Stimulated activated CD8-positive, alpha-beta memory T cell treated with anti-CD3 and anti-CD28 coated beads, Interleukin-12 subunit alpha, Interleukin-12 subunit beta, amount 100 ng/mL, for 24 hours (primary cell): Measurements from ENCODE around the gene MYO5B.

ENCODE experiments used
- DNase-seq: peaks from one replicate; pipeline ENCODE4 v3.0.0-alpha.2; 2020; ENCODE audit errors: extremely low read depth

The MYO5B gene

DNA sequence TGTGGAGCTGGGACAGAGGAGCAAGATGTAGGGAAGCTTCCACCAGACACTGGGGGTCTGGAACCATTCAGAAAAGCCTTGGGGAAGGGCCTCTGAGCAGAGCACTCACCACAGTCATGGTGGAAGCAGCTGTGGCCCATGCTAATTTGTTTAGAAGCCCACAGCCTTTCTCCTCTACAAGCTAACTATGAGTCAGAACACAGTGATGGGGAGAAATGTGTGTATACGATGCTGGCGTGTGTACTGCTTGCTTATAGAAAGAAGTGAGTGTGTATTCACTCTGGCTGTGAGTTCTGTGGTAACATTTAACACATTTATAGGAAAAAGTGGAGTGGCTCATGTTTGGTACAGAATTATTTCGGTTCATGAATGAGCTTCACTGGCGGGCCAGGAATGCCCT lies 224.6 kb downstream of the MYO5B start:
- DNase-seq: no peak

DNA sequence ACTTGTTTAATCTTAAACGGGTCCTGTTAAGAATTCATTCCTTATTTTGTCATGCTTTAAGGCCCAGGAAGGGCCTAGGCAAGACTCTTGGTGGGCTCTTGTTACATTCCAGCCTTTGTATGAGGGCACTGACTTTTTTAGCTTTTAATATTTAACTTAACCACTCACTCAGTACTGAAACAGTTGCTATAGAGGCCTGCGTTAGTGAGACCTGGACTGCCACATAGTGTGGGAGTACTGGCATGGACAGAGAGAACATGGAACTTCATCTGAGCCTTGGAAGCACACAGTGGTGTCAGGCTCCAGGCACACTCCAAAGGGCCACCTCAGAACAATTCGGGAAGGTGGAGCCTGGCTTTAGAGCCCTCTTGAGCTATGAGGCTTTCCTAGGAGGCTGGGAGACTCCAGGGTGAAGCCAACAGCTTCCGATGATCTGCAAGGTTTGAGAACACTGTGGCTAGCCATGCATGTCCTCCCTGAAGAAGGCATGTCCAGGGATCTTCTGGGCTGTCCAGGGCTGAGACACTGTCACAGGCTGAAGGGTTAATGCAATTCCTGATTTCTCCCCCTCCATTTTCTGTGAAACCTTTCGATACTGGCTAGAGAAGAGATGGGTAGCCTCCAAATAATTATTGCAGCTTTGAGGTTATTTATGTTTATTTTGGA lies 226.2 kb downstream of the MYO5B start:
- DNase-seq: no peak

DNA sequence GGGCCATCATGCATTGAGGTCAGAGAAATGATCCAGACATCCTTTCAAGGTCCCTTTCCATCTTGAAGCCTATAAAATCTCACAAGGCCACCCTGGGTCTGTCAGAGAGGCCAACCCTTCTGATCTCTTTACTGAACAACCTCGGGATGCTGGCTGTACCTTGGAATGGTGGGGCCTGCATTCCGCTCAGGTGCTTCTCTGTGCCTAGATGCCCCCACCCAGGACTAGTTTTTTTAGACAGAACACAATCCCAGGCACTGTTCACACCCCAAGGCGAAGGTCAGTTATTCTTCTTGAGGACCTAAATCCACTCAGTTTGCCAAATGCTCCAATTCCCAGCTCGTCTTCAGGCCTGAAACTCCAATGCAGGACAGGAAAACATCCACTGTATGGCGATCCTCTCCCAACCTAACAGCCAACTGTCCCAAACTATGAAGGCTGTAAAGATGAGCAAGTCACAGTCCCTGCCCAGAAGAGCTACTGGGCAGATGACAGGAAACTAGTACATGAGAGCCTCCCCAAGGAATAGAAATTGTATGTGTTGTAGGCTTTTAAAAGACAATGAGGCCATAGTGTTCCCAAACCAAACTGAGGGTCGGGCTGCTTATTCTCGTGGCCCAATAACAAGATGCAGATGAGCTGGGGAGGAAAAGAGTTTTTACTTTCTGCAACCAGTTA lies 227.2 kb downstream of the MYO5B start:
- DNase-seq: no peak

DNA sequence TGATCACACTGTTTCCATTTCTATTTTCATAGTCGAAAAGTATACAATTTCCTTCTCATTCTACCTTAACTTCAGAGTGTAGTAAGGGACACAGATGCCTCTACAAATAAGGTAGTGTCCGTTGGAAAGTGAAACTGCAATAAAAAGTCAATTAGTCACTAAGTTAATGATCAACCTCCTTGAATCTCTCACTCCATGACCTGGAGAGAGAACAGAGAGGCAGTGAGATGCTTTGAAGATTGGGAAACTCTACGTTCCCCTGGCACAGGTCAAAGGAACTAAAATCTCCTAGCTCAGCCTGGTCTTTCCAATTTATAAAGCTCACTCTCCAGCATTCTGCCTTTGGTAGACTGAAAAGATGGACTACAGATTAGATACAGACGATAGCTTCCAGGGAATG lies 227.8 kb downstream of the MYO5B start:
- DNase-seq: no peak

- no peak for DNase-seq
These were observed 228.9 kb downstream of the MYO5B start for GRCh38 chr18:49966090-49966489.

DNA sequence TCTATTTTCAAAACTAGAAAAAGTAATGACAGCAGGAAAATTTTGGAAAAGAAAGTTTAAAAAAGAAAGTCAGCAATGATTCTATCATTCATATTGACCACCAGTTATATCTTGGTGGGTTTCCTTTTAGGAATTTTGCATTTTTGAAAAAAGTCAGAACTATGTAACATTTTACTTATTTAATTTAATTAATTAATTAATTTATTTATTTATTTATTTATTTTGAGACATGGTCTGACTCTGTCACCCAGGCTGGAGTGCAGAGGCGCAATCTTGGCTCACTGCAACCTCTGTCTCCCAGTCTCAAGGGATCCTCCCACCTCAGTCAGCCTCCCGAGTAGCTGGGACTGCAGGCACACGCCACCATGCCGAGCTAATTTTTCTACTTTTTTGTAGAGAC lies 231.7 kb downstream of the MYO5B start:
- DNase-seq: no peak

GRCh38 chr18:49961271-49961670 lies 233.7 kb downstream of the MYO5B start:
- DNase-seq: no peak

GRCh38 chr18:49960376-49960775 lies 234.6 kb downstream of the MYO5B start:
- no peak for DNase-seq

GRCh38 chr18:49959176-49959575 lies 235.8 kb downstream of the MYO5B start:
- no peak for DNase-seq

DNA sequence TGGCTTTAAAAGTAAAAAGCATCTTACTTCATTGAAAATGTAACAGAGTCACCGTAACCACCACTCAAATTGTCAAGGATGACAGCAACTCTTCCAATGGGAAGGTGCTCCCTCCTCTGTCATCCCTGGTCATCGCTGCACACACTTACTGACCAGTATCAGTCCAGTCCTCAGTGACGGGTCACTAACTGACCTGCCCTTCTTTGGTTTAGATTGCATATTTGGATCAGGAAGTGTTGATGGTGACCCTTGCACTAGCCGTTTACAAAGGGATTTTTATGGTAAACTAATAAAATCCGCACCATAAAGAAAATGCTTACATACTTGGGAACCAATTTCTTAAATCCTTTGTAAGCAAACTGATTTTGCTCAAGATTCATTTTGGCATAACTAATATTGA lies 239.7 kb downstream of the MYO5B start:
- no peak for DNase-seq

GRCh38 chr18:49953391-49953790 lies 241.6 kb downstream of the MYO5B start:
- no peak for DNase-seq

GRCh38 chr18:49949951-49950395 lies 245.0 kb downstream of the MYO5B start:
- no peak for DNase-seq

- DNase-seq: no peak
These were observed 246.0 kb downstream of the MYO5B start for GRCh38 chr18:49948975-49949374.

DNA sequence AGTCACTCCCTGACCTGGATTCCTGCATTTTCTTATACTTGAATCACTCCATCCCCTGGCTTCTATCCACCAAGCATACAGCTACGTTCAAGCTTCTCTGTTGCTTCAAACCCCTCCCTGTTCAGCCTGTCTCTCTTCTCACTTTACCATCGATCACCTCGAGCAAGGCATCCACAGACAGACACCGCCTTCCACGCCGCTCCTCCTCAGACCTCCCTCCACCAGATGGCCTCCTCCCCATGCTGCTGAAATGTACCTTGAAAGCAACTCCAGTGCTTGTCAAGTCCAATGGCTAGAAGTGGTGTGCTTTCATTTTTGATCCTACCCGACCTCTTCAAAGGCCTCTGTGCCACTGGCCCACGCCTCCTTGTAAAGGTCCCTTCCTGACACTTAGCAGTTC lies 250.3 kb downstream of the MYO5B start:
- DNase-seq: no peak

- DNase-seq: no peak
These were observed 258.1 kb downstream of the MYO5B start for GRCh38 chr18:49936821-49937220.

- no peak for DNase-seq
These were observed 259.7 kb downstream of the MYO5B start for GRCh38 chr18:49935215-49935614.

DNA sequence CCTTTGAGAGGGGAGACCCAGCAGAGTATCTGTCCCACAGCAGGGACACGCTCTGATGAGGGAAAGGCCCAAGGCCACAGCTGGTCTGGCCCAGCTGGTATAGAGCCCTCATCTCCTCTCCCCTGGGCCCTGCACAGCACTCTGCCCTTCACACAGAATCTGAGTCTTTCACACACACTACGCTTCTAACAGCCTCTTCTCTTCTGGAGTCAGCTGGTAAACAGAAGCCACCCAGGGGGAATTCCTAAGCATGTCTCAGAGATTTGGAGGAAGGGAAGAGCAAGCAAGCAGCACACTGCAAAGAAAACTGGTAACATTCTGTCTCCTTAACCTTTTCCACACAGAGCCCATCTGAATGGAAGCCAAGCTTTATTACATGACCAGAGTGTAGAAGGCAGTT lies 260.5 kb downstream of the MYO5B start:
- no peak for DNase-seq

DNA sequence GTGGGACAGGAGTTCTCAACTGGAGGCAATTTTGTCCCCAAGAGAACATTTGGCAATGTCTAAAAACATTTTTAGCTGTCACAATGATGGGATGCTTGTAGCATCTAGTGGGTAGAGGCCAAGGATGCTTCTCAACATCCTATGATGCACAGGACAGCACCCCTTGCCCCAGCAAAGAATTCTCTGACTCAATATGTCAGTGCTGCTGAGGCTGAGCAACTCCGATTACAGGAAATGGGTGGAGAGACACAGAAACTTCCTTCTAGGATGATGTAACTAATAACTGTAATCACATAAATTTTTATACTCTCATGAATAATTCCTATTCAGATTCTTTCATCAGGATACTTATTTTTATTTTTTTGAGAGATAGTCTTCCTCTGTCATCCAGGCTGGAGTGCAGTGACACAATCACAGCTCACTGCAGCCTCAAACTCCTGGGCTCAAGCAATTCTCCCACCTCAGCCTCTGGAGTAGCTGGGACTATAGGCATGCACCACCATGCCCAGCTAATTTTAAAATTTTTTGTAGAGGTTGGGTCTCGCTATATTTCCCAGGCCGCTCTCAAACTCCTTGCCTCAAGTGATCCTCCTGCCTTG lies 261.3 kb downstream of the MYO5B start:
- no peak for DNase-seq

GRCh38 chr18:49931760-49932159 lies 263.2 kb downstream of the MYO5B start:
- DNase-seq: no peak

DNA sequence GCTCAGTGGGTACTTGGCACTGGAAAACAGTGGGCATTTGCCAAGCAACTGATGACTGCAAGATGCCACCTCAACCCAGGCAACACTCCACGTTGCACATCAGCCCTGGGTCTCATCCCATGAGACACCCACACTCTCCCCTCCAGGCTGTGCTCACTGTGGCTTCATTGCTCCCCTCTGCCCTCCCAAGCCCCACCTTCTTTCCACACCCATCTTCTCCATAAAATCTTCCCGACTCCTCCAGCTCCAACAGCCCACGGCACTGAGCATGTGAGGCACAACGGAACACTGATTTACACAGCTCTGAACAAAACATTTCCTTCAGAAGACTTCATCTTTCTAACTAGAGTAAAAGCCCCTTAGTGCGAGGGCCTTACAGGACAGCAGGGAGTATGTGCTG lies 263.8 kb downstream of the MYO5B start:
- no peak for DNase-seq

GRCh38 chr18:49926106-49926745 lies 268.7 kb downstream of the MYO5B start:
- no peak for DNase-seq

DNA sequence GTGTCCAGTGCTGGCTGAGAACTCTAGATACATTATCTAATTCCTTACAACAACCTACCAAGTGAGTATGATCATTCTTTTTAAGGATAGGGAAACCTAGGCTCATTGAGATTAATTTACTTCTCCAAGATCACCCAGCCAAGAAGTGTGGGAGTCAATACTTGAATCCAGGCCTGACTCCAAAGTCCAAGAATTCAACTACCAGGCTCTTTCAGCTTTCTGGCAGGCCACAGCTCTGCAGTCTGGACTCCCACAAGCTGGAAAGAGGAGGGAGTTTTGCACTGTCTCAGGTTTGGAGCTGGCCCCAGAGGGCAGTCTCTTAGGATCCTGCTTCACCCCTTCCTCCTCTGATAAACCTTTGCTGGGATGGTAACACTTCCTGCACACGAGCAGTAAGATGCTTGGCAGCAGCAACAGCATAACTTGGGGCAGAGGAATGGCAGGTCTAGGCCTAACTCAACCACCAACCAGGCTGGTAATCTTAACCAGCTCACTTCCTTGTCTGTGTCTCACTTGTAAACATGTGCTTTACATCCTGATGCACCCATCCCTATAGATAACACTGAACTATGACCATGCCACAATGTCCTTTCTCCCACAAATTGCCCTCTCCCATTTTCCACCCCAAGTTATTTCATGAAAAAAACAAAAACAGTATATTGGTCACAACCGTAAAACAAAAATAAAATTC lies 270.5 kb downstream of the MYO5B start:
- DNase-seq: no peak
